Fibroblast of skin of abdomen (primary cell): ENCODE data around the gene ZIC2.

Source experiments
- DNase-seq: peaks from one replicate; pipeline ENCODE4 v3.0.0-alpha.2; 2013

ZIC2 gene

GRCh38 chr13:99959540-99960230 lies 21.9 kb upstream of the ZIC2 start:
- DNase-seq = no peak

GRCh38 chr13:99960663-99961311 lies 20.8 kb upstream of the ZIC2 start:
- DNase-seq = no peak

GRCh38 chr13:99961636-99962035 lies 19.9 kb upstream of the ZIC2 start:
- no peak for DNase-seq

DNA sequence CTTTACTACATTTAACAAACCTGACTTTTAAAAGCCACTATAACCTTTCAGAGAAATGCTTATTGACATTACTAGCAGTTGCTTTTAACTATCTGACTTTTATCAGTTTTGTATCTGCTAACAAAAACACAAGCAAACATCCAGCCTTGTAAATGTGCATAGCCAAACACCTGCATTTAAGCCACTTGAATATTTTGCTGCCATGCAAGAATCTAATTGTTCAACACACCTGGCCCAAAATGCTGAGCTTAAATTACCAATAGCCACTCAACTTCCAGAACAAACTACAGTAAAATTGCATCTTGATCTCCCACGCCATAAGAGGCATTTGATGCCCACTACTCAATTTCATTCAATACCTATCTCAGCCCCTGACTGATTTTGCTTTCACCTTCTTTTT lies 19.3 kb upstream of the ZIC2 start:
- DNase-seq = no peak

- DNase-seq = no peak
Measured at GRCh38 chr13:99963816-99964339, 17.7 kb upstream of the ZIC2 start.

DNA sequence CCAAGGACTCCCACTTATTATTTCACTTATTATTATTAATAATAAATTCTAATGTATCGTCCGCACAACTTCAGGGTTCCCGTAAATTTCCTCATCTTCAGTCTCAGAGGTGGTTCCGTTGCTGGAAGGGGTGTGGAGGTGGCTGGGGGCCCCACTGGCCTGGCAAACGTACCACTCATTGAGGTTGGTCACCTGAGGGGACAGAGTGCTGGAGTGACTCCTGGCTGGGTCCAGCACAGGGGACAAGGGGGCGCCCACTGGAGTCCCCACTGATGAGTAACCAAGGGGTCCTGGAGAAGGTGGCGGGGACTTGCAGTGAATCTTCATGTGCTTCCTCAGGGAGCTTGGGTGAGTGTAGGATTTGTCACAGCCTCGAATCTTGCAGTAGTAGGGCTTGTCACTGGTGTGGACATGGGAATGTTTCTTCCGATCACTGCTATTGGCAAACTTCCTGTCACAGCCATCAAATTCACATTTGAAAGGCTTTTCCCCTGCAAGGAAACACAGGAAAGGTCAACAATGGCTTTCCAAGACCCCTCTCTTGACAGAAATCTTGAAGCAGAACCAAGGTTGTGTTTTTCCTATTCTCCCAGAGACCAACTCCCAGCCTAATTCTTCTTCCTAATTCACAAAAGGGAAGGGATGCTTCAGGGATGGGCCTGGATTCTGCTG lies 16.1 kb upstream of the ZIC2 start:
- no peak for DNase-seq

DNA sequence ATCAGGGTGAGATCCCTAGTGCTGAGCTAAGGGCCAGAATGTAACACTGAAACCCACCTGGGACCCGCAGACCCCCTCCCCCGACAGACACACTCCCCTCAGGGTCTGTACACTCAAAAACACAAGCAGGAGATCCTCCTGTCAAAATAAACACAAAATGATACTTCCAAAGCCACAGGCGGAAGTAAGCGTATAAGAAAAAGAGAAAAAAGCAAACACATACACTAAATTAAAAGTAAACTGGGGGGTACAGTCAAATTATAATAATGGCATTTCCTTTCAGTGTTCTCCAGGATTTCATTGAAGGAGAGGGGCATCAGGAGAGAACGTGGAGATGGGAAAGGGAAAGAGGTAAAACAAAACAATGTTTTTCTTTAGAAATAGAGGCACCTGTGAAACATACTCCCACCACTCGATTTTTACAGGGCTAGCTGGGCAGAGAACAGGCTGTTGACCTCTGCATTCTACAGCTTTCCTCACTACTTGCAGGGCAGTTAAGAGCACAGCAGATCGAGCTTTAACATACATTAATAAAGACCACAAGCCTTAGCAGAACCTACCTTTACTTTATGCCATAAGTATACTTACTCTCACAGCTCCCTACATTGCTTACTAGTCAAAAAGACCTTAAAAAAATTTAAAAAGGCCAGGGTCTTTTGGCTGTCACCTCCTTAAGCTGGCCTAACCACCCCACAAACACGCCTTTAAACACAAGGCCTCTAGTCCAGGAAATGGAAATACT lies 15.3 kb upstream of the ZIC2 start:
- DNase-seq = no peak

DNA sequence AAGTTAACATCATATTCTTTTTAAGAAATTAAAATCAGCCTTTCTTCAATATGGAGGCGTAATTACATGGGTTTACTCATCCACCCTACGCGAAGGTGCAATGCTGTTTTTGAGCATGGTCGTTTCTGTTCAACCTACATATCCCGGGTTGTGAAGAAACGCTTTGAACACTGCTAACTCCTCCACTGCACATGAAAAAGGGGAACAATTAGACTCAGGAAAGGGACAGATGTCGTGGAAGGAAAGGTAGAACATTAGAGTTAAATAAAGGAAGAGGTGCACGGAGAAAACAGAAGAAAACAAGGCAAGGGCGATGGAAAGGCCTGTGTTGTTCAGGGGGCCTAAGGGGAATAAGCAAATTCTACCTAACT lies 14.1 kb upstream of the ZIC2 start:
- DNase-seq = no peak

DNA sequence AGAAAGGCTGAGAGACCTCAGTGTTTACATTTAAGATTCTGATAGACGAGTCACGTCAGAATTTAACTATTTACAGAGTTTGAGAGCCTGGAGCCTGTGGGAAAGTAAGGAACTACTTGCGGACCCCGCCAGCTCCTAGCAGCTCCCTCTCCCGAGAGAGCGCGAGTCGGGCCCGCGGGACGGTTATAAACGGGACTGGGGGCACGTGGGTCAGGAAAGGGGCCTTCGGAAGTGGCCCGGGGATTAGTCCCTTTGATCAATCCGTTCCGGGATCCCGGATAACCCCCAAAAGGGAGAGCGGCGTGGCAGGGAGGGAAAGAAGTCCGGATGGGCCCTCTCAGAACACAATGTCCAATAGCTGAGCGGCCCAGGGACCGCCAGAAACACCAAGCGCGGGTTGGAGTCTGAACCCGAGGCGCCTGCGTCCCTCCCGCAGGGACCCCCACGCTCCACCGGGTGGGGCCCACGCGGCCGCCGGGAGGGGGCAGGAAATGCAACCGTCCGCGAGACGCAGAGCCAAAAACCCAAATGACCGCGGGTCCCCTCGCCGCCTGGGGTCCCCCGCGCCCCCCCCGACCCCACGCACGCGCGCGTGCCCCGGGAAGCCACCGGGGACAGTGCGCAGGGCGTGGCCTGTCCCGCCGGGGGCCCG lies 13.6 kb upstream of the ZIC2 start:
- DNase-seq = no peak

DNA sequence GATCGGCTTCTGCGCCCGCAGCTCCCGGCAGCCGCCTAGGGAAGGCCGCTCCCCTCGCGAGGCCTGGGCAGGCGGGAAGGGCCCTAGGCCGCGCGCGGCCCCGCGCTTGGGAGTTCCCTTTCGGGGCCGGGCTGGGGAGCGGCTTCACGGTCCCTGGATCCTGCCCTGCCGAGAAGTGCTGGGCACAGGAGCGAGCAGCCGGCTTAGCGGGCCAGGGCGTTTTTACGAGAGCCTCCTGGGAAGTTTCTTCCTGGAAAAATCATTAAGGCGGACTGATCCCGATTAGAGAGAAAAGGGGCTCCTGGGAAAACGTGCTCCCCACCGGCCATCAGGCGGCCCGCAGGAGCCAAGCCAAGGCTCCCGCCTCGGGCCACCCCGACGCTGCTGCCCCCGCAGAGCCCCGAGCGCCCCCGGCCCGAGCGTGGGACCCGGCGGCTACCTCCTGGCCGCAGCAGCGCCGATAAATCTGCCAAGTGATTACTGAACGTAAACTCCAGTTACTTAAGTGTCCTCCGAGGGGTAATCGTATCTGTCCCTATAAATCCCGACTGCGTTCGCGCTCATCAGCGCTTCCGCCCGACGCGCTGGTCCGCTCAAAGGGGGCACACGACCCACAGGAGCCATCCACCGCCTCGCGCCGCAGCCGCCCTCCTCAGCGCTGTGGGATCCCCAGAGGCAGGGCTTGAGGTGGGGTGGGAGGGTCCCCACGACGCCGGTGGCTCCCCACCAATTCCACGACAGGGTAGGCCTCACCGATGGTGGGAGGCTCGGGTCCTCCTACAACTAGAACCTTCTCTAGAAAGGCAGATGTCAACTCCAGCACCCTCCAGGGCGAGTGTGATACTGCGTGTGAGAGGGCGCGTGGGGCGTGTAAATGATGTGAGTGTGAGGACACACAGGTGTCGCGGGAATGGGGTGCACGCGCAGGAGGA lies 12.8 kb upstream of the ZIC2 start:
- no peak for DNase-seq

DNA sequence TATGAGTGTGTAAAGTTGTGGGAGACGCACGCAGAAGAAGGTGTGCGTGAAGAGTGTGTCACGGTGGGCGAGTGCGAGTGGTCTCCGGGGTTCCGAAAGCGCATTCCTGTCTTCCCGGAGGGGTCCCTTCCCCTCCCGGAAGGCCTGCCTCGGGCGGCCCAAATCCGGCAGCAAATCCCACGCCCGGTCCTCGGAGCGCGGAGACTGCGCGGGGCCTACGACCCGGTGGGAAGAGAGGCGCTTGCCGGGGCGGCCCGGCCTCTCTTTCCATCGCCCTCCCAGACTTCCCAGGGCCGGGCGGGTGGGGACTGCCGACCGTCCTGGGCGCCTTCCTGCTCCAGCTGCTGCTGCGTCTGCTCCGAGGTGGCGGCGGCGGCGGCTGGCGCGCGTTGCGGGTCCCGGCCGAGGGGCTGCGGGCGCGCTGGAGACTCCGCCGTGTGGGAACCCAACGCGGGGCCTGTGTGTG lies 12.1 kb upstream of the ZIC2 start:
- DNase-seq = no peak

DNA sequence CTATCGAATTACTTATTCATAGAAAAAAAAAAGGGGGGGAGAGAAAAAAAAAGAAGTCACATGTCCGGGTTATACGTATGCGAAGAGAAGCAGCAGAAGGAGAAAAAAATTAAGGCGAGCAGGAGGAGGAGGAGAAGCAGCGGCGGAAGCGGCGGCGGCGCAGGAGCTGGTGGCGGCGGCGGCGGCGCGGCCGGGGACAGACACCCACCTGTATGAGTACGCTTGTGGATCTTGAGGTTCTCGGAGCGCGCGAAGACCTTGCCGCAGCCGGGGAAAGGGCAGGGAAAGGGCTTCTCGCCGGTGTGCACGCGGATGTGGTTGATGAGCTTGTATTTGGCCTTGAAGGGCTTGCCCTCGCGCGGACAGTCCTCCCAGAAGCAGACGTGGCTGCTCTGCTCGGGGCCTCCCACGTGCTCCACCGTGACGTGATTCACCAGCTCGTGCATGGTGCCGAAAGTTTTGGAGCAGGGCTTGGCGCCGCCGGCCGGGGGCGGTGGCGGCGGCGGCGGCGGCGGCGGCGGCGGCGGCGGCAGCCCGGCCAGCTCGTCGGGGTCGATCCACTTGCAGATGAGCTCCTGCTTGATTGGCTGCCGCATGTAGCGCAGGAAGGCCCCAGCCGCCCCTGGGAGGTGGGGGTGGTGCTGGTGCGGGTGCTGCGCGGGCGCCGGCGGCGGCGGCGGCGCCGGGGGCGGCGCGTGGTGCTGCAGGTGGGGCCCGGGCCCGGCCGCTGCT lies 11.5 kb upstream of the ZIC2 start:
- DNase-seq = no peak

- no peak for DNase-seq
Measured at GRCh38 chr13:99970651-99971575, 10.7 kb upstream of the ZIC2 start.

DNA sequence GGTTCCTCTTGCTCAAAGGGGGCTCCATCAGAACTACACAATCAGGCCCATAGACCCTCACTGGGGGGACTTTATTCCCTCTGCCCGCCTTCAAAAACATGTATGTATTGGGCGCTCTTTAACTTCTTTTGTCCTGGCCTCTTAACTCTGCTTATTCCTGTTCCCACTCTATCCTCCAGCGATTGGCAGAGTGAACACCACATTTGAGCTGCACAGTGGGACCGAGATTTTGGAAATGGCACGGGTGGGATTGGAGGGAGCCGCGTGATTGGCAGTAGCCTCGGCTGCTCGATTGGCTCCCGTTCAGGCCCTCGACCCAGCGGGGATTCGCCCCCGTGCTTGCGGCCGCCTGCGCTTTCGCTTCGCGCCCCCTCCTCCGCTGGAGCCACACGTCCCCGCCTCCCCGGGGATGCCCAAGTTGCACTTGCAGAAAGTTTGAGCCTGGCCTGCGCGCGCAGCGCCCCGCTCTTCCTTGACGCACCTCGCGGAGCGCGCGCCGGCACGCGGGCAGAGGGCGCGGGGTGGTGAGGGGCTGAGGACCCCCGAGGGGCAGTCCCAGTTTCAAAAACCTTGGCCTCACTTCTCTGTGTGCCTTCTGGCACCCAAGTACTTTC lies 9.9 kb upstream of the ZIC2 start, which contains the start of gene ZIC5:
TSS of gene ZIC5 (minus strand) at position 192 of the 614 bp plus-strand sequence. CDS start at position 28, 164 bp downstream.
- DNase-seq = no peak

DNA sequence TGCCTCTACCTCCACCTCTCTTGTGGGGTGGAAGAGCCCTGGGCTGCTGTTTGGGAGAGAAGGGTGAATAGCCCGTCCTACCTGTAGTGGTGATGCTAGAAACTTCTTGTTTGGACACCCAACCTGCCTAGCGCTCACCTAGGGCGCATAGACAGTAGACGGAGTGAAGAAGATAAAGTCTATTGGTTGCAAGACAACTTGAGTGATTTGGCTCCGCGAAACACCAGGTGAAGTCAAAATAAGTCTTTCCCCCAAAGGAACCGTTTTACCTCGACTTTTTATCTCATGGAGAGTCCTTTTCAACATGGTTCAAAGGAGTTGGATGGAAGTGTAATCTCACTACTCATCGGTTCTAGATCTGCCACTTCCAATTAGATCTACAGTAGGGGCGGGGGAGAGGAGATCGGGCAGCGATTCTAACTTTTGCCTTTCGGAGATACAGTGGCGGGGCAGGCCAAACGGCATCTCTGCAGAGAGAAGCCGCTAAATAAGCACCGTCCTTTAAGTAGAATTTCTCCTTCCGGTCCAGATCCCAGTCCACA lies 9.3 kb upstream of the ZIC2 start:
- no peak for DNase-seq

DNA sequence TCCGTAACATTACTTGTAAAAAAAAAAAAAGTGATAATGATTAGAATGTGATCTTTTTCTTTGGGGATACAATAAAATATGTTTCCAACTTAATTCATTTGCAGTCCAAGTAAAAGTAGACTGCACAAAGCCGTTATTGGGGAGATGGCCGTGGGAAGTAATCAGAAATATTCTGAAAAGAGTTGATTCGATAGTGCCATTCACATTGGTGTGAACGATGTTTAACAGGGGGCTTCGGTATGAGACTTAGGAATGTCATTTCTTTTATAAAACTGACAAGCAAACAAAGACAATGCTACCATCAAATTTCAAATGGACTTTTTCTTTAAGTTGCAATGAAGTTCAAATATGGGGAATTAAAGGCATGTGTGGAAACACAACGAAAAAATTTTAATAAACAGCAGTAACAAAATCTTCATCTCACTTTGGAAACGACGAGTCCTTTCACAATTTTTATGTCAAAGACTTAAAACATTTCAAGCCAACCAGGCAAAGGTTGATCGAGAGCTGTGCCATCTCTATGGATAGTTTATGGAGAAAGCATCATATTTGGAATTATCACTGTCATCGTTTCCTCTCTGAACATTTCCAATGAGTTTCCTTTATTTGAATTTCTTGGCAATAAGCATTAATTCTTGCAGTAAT lies 8.3 kb upstream of the ZIC2 start:
- no peak for DNase-seq

GRCh38 chr13:99973808-99974185 lies 7.8 kb upstream of the ZIC2 start:
- no peak for DNase-seq
